ENCODE data around the gene LIPC.

The LIPC gene

DNA sequence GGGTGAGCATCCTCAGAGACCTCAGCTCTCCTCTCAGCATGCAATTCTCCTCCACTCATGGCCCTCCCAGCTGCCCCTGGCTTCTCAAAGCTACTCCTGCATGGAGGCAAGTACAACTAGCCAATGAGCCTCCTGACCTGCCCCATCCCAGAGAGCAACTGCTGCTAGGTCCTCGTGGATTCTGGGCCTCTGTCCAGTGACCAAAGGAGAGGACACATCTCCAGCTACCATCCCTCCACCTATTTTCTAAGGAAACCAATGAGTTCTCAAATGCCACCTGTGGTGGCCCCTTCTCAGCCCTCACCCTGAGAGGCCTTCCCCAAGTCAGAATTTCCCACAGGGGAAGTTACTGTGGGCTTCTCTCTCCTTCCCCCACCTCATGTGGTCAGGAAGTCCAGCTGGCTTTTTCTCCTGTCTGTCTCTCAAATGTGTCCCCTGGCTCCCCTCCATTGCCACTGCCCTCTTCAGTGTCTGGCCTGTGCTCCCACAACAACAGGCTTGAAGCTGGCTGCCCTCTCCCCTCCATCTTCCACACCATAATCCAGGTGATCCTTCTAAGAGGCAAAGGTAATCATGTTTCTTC is 43.0 kb downstream of the LIPC start:
- TF ChIP-seq, protein P1, sequence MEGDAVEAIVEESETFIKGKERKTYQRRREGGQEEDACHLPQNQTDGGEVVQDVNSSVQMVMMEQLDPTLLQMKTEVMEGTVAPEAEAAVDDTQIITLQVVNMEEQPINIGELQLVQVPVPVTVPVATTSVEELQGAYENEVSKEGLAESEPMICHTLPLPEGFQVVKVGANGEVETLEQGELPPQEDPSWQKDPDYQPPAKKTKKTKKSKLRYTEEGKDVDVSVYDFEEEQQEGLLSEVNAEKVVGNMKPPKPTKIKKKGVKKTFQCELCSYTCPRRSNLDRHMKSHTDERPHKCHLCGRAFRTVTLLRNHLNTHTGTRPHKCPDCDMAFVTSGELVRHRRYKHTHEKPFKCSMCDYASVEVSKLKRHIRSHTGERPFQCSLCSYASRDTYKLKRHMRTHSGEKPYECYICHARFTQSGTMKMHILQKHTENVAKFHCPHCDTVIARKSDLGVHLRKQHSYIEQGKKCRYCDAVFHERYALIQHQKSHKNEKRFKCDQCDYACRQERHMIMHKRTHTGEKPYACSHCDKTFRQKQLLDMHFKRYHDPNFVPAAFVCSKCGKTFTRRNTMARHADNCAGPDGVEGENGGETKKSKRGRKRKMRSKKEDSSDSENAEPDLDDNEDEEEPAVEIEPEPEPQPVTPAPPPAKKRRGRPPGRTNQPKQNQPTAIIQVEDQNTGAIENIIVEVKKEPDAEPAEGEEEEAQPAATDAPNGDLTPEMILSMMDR (IDR thresholded peaks at IDR 0.05; ENCODE audit: low read length, missing control alignments): no peak
- no peak for DNase-seq (ENCODE audit: low read depth)
- no peak overlapping the region for H3K4me3 ChIP-seq (replicated peaks; ENCODE audit: low read depth, low read length)

DNA sequence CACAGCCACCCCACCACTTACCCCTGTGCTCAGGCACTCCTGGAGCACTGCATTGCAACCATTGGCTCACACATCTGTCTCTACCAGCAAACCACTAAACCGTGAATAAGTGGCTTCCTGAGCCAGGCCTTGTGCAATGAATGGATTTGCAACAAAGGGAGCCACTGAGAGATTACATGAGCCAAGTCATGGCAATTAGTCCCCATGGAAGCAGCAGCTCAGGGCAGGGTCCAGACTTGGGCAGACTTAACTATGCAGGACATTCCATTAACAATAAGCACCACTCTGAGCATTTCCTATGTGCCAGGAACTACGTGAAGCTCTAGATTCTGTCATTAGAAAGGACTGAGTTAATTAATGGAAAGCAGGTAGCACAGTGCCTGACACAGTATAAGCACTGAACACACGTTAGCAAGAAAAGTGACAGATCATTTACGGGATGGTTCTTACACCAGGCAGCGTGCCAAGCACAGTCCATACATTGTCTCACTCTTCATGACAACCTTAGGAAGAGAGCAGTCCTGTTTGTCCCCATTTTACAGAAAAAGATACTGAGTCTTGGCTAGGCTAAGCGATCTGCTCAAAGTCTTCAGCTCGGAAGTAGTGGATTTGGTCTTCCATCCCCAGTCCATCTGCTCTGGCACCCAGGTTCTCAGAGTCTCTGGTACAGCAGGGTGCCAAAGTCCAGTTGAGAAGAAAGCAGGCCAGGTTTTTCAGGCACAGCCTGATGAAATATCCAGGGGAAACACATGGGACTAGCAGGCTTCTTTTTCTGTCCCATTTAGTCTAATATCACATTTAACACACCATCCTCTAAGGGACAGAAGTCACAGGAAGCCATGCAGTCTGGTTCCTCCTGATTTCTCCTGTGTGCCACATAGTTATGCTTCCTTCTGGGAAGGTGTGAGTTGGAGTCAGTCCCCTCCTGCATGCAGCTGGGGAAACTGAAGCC is 44.1 kb downstream of the LIPC start:
- TF ChIP-seq, protein P1 (IDR thresholded peaks at IDR 0.05; ENCODE audit: low read length, missing control alignments): no peak
- H3K4me3 ChIP-seq (replicated peaks; ENCODE audit: low read depth, low read length): no peak overlapping the region
- peak; percentile 77 for DNase-seq (ENCODE audit: low read depth)

DNA sequence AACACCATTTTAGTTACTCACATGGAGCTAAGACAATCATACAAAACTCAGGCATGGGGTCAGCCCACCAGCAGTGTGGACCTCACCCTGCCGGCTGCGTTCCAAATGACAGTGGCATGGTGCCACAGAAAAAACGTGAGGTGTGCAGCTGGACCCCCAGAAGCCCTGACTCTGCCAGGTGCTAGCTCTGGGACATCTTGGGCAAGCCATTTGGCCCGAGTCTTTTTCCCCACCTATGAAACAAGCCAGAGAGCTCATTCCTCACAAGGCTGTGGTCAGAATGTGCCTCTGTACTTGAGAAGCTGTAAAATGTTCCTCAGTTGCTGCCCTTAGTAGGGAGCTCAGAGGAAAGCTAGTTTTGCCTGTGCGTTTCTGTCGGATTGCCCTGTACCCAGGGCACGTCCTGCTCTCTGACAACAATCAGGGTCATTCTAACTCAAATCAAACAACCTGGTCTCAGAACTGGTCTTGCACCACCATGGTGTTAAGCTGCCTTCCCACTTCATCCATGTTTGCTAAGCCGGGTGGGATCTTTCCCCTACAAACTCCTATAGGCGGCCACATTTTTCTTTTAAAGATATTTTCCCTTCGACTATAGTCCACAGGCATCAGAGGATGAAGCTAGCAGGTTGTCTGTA is 44.9 kb downstream of the LIPC start:
- no peak for DNase-seq (ENCODE audit: low read depth)
- TF ChIP-seq, protein P1 (IDR thresholded peaks at IDR 0.05; ENCODE audit: low read length, missing control alignments): no peak
- no peak overlapping the region for H3K4me3 ChIP-seq (replicated peaks; ENCODE audit: low read depth, low read length)

DNA sequence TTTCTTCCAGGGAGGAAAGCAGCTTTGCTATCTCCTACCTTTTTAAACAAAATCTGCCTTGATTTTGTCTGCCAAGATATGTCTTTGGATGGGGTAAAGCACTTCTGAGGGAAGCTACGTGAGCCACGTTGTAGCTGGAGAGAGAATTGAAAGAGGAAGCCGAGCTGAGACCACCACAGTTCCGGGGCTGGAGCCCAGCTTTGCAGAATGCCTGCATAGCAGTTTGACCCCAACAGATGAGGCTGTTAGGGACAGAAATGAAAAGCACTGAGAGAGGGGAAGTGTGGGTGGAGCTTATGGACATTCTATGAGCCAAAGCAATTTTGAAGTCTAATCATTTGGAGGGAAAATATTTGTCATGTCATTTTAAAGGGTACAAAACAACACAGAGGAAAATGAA is 45.4 kb downstream of the LIPC start:
- H3K4me3 ChIP-seq (replicated peaks; ENCODE audit: low read depth, low read length): no peak overlapping the region
- no peak for DNase-seq (ENCODE audit: low read depth)
- TF ChIP-seq, protein P1 (IDR thresholded peaks at IDR 0.05; ENCODE audit: low read length, missing control alignments): no peak

DNA sequence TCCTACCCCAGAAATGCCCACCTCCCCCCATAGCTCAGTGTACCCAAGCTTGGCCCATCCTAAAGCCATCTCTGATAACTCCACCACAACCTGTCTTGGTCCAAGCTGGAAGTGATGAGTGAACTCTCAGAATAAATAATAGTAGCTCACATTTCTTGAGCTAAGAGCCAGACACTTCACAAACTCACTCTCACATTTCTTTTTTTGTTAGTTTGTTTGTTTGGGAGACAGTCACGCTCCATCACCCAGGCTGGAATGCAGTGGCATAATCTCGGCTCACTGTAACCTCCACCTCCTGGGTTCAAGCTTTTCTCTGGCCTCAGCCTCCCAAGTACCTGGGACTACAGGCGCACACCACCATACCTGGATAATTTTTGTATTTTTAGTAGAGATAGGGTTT is 46.2 kb downstream of the LIPC start:
- DNase-seq (ENCODE audit: low read depth): no peak
- no peak overlapping the region for H3K4me3 ChIP-seq (replicated peaks; ENCODE audit: low read depth, low read length)
- TF ChIP-seq, protein P1 (IDR thresholded peaks at IDR 0.05; ENCODE audit: low read length, missing control alignments): no peak

DNA sequence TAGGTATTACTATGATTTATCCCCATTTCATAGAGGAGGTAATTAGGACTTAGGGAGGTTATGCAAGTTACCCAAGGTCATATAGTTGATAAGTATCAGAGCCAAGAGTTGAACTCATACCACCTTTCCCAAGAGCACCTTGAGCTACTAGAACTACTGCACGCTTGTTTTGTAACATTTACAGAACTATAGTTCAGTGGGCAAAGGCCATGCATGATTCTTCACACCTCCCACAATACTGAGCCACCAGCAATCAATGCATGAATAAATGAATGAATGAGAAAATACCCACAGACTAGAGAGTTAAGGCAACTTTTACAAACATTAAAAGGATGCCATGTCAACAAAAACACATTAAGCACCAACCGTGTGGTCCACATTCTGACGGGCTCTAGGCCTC is 46.8 kb downstream of the LIPC start:
- H3K4me3 ChIP-seq (replicated peaks; ENCODE audit: low read depth, low read length): no peak overlapping the region
- DNase-seq (ENCODE audit: low read depth): no peak
- TF ChIP-seq, protein P1 (IDR thresholded peaks at IDR 0.05; ENCODE audit: low read length, missing control alignments): no peak
